SU-DHL-6 (cell line): ENCODE results near the gene HSPB1.

Experiments used
- H2AFZ ChIP-seq: fragments of 200-600 bp; sonication (generic); 2 replicates; pipeline ENCODE4 v1.6.1; 2014; ENCODE audit warnings: low read depth, mild to moderate bottlenecking, moderate library complexity, mixed read lengths, antibody characterized with exemption, low read length; ENCODE audit not compliant: severe bottlenecking
- H3F3A ChIP-seq: fragments of 200-600 bp; shearing (Covaris generic); 2 replicates; pipeline ENCODE4 v1.6.0; 2016; ENCODE audit warnings: antibody characterized with exemption, mild to moderate bottlenecking; ENCODE audit not compliant: insufficient read depth
- H3K27ac ChIP-seq: fragments of 200-600 bp; sonication (generic); 2 replicates; pipeline ENCODE4 v1.5.1; 2016; ENCODE audit warnings: low read depth, mild to moderate bottlenecking, low read length, moderate library complexity, mixed read lengths
- H3K27me3 ChIP-seq: fragments of 200-600 bp; sonication (generic), shearing (Covaris generic); 2 replicates; pipeline ENCODE4 v1.6.0; 2014; ENCODE audit warnings: mild to moderate bottlenecking, low read length
- H3K36me3 ChIP-seq: fragments of 200-600 bp; sonication (generic); 2 replicates; pipeline ENCODE4 v1.6.1; 2014; ENCODE audit warnings: mild to moderate bottlenecking, low read length, mixed read lengths
- H3K4me2 ChIP-seq: fragments of 300-600, 200-600 bp; shearing (Covaris generic), sonication (generic); 2 replicates; pipeline ENCODE4 v1.6.0; 2014; ENCODE audit warnings: low read length, low read depth, mild to moderate bottlenecking; ENCODE audit not compliant: poor library complexity, severe bottlenecking
- H3K4me3 ChIP-seq: fragments of 200-600 bp; sonication (generic); 2 replicates; pipeline ENCODE4 v1.5.1; 2014; ENCODE audit warnings: antibody characterized with exemption, low read length, mild to moderate bottlenecking, mixed read lengths; ENCODE audit not compliant: insufficient read depth, poor library complexity, severe bottlenecking
- H3K79me2 ChIP-seq: fragments of 200-600 bp; sonication (generic); 2 replicates; pipeline ENCODE4 v1.6.1; 2014; ENCODE audit warnings: mild to moderate bottlenecking, low read length, moderate library complexity; ENCODE audit not compliant: insufficient read depth
- H3K9ac ChIP-seq: fragments of 200-600 bp; sonication (generic); 2 replicates; pipeline ENCODE4 v1.7.0; 2014; ENCODE audit warnings: mild to moderate bottlenecking, low read length
- H3K9me2 ChIP-seq: fragments of 200-600 bp; sonication (generic); replicated peaks from 2 replicates; pipeline ENCODE4 v1.6.1; 2014; ENCODE audit warnings: low read length; ENCODE audit not compliant: insufficient read depth
- H3K9me3 ChIP-seq: fragments of 200-600 bp; sonication (generic); 2 replicates; pipeline ENCODE4 v1.6.1; 2014; ENCODE audit warnings: low read length, mixed read lengths; ENCODE audit not compliant: insufficient read depth
- H4K20me1 ChIP-seq: fragments of 200-600 bp; sonication (generic); 2 replicates; pipeline ENCODE4 v1.6.1; 2014; ENCODE audit warnings: low read depth, mild to moderate bottlenecking, antibody characterized with exemption, low read length, moderate library complexity, mixed read lengths
- CTCF ChIP-seq: fragments of 200-600 bp; sonication (generic); IDR thresholded peaks from one replicate; pipeline ENCODE4 v1.5.1; 2017; ENCODE audit warnings: antibody characterized with exemption, mild to moderate bottlenecking, low read length, moderate library complexity; ENCODE audit not compliant: insufficient read depth, poor library complexity, severe bottlenecking
- EZH2phosphoT487 ChIP-seq: fragments of 200-600 bp; sonication (generic), shearing (Covaris generic); conservative IDR thresholded peaks from 2 replicates; pipeline ENCODE4 v1.6.1; 2018; ENCODE audit warnings: mild to moderate bottlenecking, antibody characterized with exemption, low read length, moderate library complexity, mixed read lengths

The HSPB1 gene

DNA sequence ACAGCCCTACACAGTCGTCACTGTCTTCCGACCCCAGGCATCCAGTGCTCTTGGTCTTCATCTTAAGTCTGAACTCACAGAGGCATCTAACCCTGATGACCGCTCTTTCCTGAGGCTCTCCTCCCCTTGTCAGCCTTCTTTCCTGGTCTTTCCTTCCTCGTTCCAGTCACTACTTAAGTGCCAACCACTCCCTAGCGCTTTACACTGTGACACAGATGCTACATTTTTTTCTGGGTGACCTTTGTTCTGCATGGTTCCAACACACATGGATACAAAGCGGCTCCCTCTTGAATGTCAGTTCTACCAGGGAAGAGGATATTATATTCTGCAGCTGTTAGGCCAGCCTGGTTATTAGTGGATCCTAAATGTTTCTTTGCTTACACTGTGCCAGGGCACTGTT, 43.6 kb downstream of the HSPB1 start:
- Histone ChIP-seq H3K9ac (no peak overlapping the region), H2AFZ (no peak overlapping the region), H3K36me3 (peaks cover 26% of the 10 kb centered on the region; the same call in 1 of the 2 replicates), H3K79me2 (peaks cover 98% of the 10 kb centered on the region), H3K9me2 (no peaks in the 10 kb centered on the region), H3K27me3 (no peaks in the 10 kb centered on the region), H3K4me2 (no peak overlapping the region), H3K4me3 (no peak overlapping the region), H3K9me3 (no peaks in the 10 kb centered on the region), H3F3A (0 out of 2 replicates have a peak, but pooled peaks cover 4% of the 10 kb centered on the region), H4K20me1 (peaks cover 13% of the 10 kb centered on the region; the same call in 1 of the 2 replicates), H3K27ac (no peak overlapping the region)
- no peak for TF ChIP-seq CTCF
- TF ChIP-seq EZH2phosphoT487 = no peak

- H4K20me1 ChIP-seq = peaks cover 17% of the 10 kb centered on the region; the same call in 1 of the 2 replicates
- TF ChIP-seq EZH2phosphoT487 = no peak
- TF ChIP-seq CTCF = no peak
- H3F3A ChIP-seq = 0 out of 2 replicates have a peak, but pooled peaks cover 4% of the 10 kb centered on the region
- H3K4me3 ChIP-seq = no peak overlapping the region
- no peak overlapping the region for H3K4me2 ChIP-seq
- H2AFZ ChIP-seq = no peak overlapping the region
- no peaks in the 10 kb centered on the region for H3K9me3 ChIP-seq
- H3K9ac ChIP-seq = no peak overlapping the region
- no peaks in the 10 kb centered on the region for H3K27me3 ChIP-seq
- no peak overlapping the region for H3K27ac ChIP-seq
- no peaks in the 10 kb centered on the region for H3K9me2 ChIP-seq
- peaks cover 98% of the 10 kb centered on the region for H3K79me2 ChIP-seq
- peaks cover 26% of the 10 kb centered on the region; the same call in 1 of the 2 replicates for H3K36me3 ChIP-seq
Measured at GRCh38 chr7:76346778-76347177, 44.3 kb downstream of the HSPB1 start.

GRCh38 chr7:76347710-76348109, 45.2 kb downstream of the HSPB1 start:
- no peaks in the 10 kb centered on the region for H3K9me3 ChIP-seq
- peaks cover 22% of the 10 kb centered on the region; the same call in 1 of the 2 replicates for H3K36me3 ChIP-seq
- no peaks in the 10 kb centered on the region for H3K27me3 ChIP-seq
- no peaks in the 10 kb centered on the region for H3K9me2 ChIP-seq
- H3K27ac ChIP-seq = no peak overlapping the region
- H3F3A ChIP-seq = no peaks in the 10 kb centered on the region
- H3K79me2 ChIP-seq = peaks cover 98% of the 10 kb centered on the region
- peaks cover 22% of the 10 kb centered on the region; the same call in 1 of the 2 replicates for H4K20me1 ChIP-seq
- H3K4me3 ChIP-seq = no peak overlapping the region
- H2AFZ ChIP-seq = no peak overlapping the region
- H3K4me2 ChIP-seq = no peak overlapping the region
- H3K9ac ChIP-seq = no peak overlapping the region
- TF ChIP-seq CTCF (no peak), EZH2phosphoT487 (no peak)
